IMR-90 (cell line): ENCODE data around the gene CENPA. TPM values are rescaled to one million over a fixed set of nuclear protein-coding genes. Genes with fewer than 3 reads are reported as not detected.

Experiments
- ATAC-seq: fragments of 200-7000 bp; cut with Tn5 transposase; 2 replicates; pipeline ENCODE4 v1.9.1; 2020; ENCODE audit warnings: low read depth, mild to moderate bottlenecking, moderate library complexity
- BruUV-seq: library from RNA; stranded (reverse); fragments of 400-500 nt; replicated peaks from 2 replicates; lab custom pipeline; 2021; lab: Mats Ljungman, UMichigan
- CTCF ChIA-PET: fragments of 300-600 bp; formaldehyde crosslinking; extraction: SDS; loops from one replicate; lab custom pipeline; 2021; ENCODE audit warnings: antibody characterized with exemption; lab: Yijun Ruan, JAX
- POLR2A ChIA-PET: fragments of 300-600 bp; sonication (Branson Sonifier 250); formaldehyde crosslinking; loops from one replicate; lab custom pipeline; 2022; ENCODE audit warnings: antibody characterized with exemption; ENCODE audit not compliant: unreplicated experiment; lab: Charles Lee
- DNase-seq: peaks from one replicate; pipeline ENCODE4 v3.0.0; 2013
- H2AFZ ChIP-seq: replicated peaks from 2 replicates; pipeline ENCODE3; 2013; ENCODE audit warnings: low read length, mild to moderate bottlenecking; ENCODE audit not compliant: poor library complexity
- H2AK5ac ChIP-seq: 2 replicates; pipeline ENCODE4 v1.6.1; 2013; ENCODE audit warnings: low read depth, low read length, inconsistent platforms
- H2AK9ac ChIP-seq: replicated peaks from 2 replicates; pipeline ENCODE3; 2013; ENCODE audit warnings: mild to moderate bottlenecking, low read depth, low read length, moderate library complexity; ENCODE audit not compliant: poor library complexity
- H2BK120ac ChIP-seq: 2 replicates; pipeline ENCODE4 v1.6.1; 2013; ENCODE audit warnings: low read depth, low read length, inconsistent platforms
- H2BK15ac ChIP-seq: 3 replicates; pipeline ENCODE4 v1.6.1; 2013; ENCODE audit warnings: low read depth, low read length, inconsistent platforms
- H2BK20ac ChIP-seq: 2 replicates; pipeline ENCODE4 v1.6.1; 2013; ENCODE audit warnings: low read depth, mild to moderate bottlenecking, inconsistent platforms, low read length, moderate library complexity
- H2BK5ac ChIP-seq: 2 replicates; pipeline ENCODE4 v1.6.1; 2013; ENCODE audit warnings: mild to moderate bottlenecking, low read depth, low read length, inconsistent platforms; ENCODE audit not compliant: poor library complexity, severe bottlenecking
- H3K14ac ChIP-seq: replicated peaks from 2 replicates; pipeline ENCODE4 v1.6.1; 2013; ENCODE audit warnings: low read depth, low read length, inconsistent platforms
- H3K18ac ChIP-seq: 2 replicates; pipeline ENCODE4 v1.6.1; 2013; ENCODE audit warnings: low read depth, low read length, control low read depth
- H3K23ac ChIP-seq: 2 replicates; pipeline ENCODE4 v1.6.1; 2013; ENCODE audit warnings: low read depth, low read length, inconsistent platforms
- H3K27ac ChIP-seq: 2 replicates; pipeline ENCODE4 v1.5.1; 2013; ENCODE audit warnings: mild to moderate bottlenecking, control low read depth, low read length; ENCODE audit not compliant: insufficient read depth
- H3K27me3 ChIP-seq: 2 replicates; pipeline ENCODE4 v1.6.1; 2013; ENCODE audit warnings: low read length; ENCODE audit not compliant: control insufficient read depth, insufficient read depth
- H3K36me3 ChIP-seq: 2 replicates; pipeline ENCODE4 v1.6.1; 2013; ENCODE audit warnings: low read length, mixed read lengths; ENCODE audit not compliant: control insufficient read depth, insufficient read depth
- H3K4ac ChIP-seq: 2 replicates; pipeline ENCODE4 v1.6.1; 2013; ENCODE audit warnings: low read depth, low read length, inconsistent platforms
- H3K4me1 ChIP-seq: 2 replicates; pipeline ENCODE4 v1.6.1; 2013; ENCODE audit warnings: low read length, mixed read lengths; ENCODE audit not compliant: control insufficient read depth, insufficient read depth
- H3K4me2 ChIP-seq: 2 replicates; pipeline ENCODE4 v1.6.1; 2013; ENCODE audit warnings: low read depth, mild to moderate bottlenecking, control low read depth, low read length, moderate library complexity
- H3K4me3 ChIP-seq: 2 replicates; pipeline ENCODE4 v1.5.1; 2013; ENCODE audit warnings: low read depth, mild to moderate bottlenecking, control low read depth, low read length, moderate library complexity; ENCODE audit not compliant: insufficient read depth
- H3K56ac ChIP-seq: 2 replicates; pipeline ENCODE4 v1.6.1; 2013; ENCODE audit warnings: low read length, inconsistent platforms; ENCODE audit not compliant: insufficient read depth; ENCODE audit errors: extremely low read depth
- H3K79me1 ChIP-seq, 2 experiments: 2 replicates each; pipeline ENCODE4 v1.6.1; 2013; ENCODE audit warnings: low read length in 2 of 2, inconsistent platforms in 1 of 2, low read depth in 1 of 2
- H3K9ac ChIP-seq: 2 replicates; pipeline ENCODE4 v1.6.1; 2013; ENCODE audit warnings: low read depth, low read length, control low read depth
- H3K9me1 ChIP-seq: 2 replicates; pipeline ENCODE4 v1.6.1; 2013; ENCODE audit warnings: low read length, inconsistent platforms; ENCODE audit not compliant: insufficient read depth
- H3K9me3 ChIP-seq: 2 replicates; pipeline ENCODE4 v1.6.1; 2013; ENCODE audit warnings: low read length; ENCODE audit not compliant: control insufficient read depth, insufficient read depth
- H4K20me1 ChIP-seq: 2 replicates; pipeline ENCODE4 v1.6.1; 2013; ENCODE audit warnings: low read length, inconsistent platforms; ENCODE audit not compliant: insufficient read depth
- H4K5ac ChIP-seq: 2 replicates; pipeline ENCODE4 v1.6.1; 2013; ENCODE audit warnings: mild to moderate bottlenecking, low read depth, low read length, control low read depth
- H4K8ac ChIP-seq, 2 experiments: 2 replicates each; pipeline ENCODE4 v1.6.1; 2013; ENCODE audit warnings: low read depth in 2 of 2, low read length in 2 of 2, control low read depth in 1 of 2, inconsistent platforms in 1 of 2
- H4K91ac ChIP-seq: 2 replicates; pipeline ENCODE4 v1.6.1; 2013; ENCODE audit warnings: low read depth, low read length, inconsistent platforms; ENCODE audit not compliant: insufficient read depth
- BHLHE40 ChIP-seq: fragments of 150-350 bp; IDR thresholded peaks from 2 replicates; pipeline ENCODE4 v1.6.1; 2016; ENCODE audit warnings: mild to moderate bottlenecking, low read depth, low read length
- CHD1 ChIP-seq: IDR thresholded peaks from 2 replicates; pipeline ENCODE4 v1.6.1; 2012; ENCODE audit warnings: low read depth, low read length, improper control_type of control experiment
- NFE2L2 ChIP-seq: fragments of 150-350 bp; IDR thresholded peaks from 2 replicates; pipeline ENCODE4 v1.6.1; 2016; ENCODE audit warnings: low read depth, mild to moderate bottlenecking, low read length
- RAD21 ChIP-seq: IDR thresholded peaks from 2 replicates; pipeline ENCODE4 v1.6.1; 2012; ENCODE audit warnings: low read length, improper control_type of control experiment
- RCOR1 ChIP-seq: IDR thresholded peaks from 2 replicates; pipeline ENCODE4 v1.6.1; 2012; ENCODE audit warnings: mild to moderate bottlenecking, low read length, improper control_type of control experiment; ENCODE audit not compliant: insufficient replicate concordance
- WGBS, 2 experiments: methylation state at CpG; one replicate each; pipeline versions ENCODE4 v1.1.5 to v1.1.7; 2013; ENCODE audit warnings: missing lambda C conversion rate in 2 of 2; ENCODE audit not compliant: insufficient read length in 1 of 2; ENCODE audit errors: extremely low coverage in 2 of 2; 5-methylcytosine and 5-hydroxymethylcytosine counted together
- dilution Hi-C: fragments of 300-500 bp; cut with HindIII; formaldehyde crosslinking; loops from one replicate; pipeline ENCODE4 v1.14.3; 2018; ENCODE audit warnings: low sequenced_read_pairs; ENCODE audit not compliant: unreplicated experiment
- in situ Hi-C: fragments of 300-500 bp; cut with MboI; formaldehyde crosslinking; loops from 3 replicates; pipeline ENCODE4 v1.14.3; 2019; ENCODE audit warnings: low sequenced_read_pairs, inconsistent platforms, mixed read lengths
- intact Hi-C: fragments of 100-400 bp; cut with micrococcal nuclease; formaldehyde crosslinking; loops from 2 replicates; pipeline ENCODE4 v1.10.0; 2022
- polyA plus RNA-seq, 3 experiments: library from polyadenylated mRNA; depleted of rRNA; stranded (reverse); fragments of >200 nt; gene quantifications; 2 replicates each; pipeline ENCODE4 v1.2.3, GENCODE V29; 2012; ENCODE audit warnings: low replicate concordance in 1 of 3
- total RNA-seq: library from RNA; depleted of rRNA; stranded (reverse); fragments of >200 nt; gene quantifications from 2 replicates; pipeline ENCODE4 v1.2.3, GENCODE V29; 2012

The CENPA gene
- total and polyA plus RNA-seq, 2 of the 4 experiments (the other 2 are of a cell fraction) = 7.7 to 14.9 TPM

GRCh38 chr2:26763019-26763418 is 22.8 kb upstream of the CENPA start:
- in situ Hi-C loops = no loop called here
- no peak for ATAC-seq
- H2BK5ac ChIP-seq = no peak overlapping the region
- ChIA-PET POLR2A (no interaction called here), CTCF (no interaction called here)
- H3K36me3 ChIP-seq = no peaks in the 10 kb centered on the region
- DNase-seq = no peak
- 97% methylated on average over 5 of the region's 10 CpGs; no CpG with 5 or more reads in 1 of the 2 experiments for whole genome bisulfite sequencing, 2 experiments
- H2BK20ac ChIP-seq = no peak overlapping the region
- TF ChIP-seq RAD21 (no peak), NFE2L2 (no peak), RCOR1 (no peak), BHLHE40 (no peak), CHD1 (no peak)
- H3K14ac ChIP-seq = 0 out of 2 replicates have a peak overlapping the region, but pooled peaks have one; percentile 39
- peaks cover 23% of the 10 kb centered on the region; the same call in 1 of the 2 replicates for H4K20me1 ChIP-seq
- no peak overlapping the region for H3K9ac ChIP-seq
- no peak overlapping the region for H2AFZ ChIP-seq
- H2BK15ac ChIP-seq = no peak overlapping the region
- H2AK5ac ChIP-seq = no peak overlapping the region; the same call in 1 of the 2 replicates
- no peak overlapping the region for H2AK9ac ChIP-seq
- H3K27me3 ChIP-seq = no peaks in the 10 kb centered on the region
- H3K4me3 ChIP-seq = no peak overlapping the region
- intact Hi-C loops = no loop called here
- H3K9me3 ChIP-seq = no peaks in the 10 kb centered on the region
- no peak overlapping the region for H3K4me2 ChIP-seq
- H3K4ac ChIP-seq = peak overlapping the region; percentile 72
- peak overlapping the region; percentile 20; the same call in 1 of the 2 replicates for H4K91ac ChIP-seq
- H3K23ac ChIP-seq = no peak overlapping the region
- H3K79me1 ChIP-seq = peaks cover 33 to 59% of the 10 kb centered on the region in 2 experiments
- H3K4me1 ChIP-seq = peaks cover 27% of the 10 kb centered on the region
- dilution Hi-C loops = no loop called here
- H3K27ac ChIP-seq = no peak overlapping the region
- peak overlapping the region; percentile 49 for H2BK120ac ChIP-seq
- no peak overlapping the region for H3K18ac ChIP-seq
- no peak overlapping the region for H3K56ac ChIP-seq
- no peak overlapping the region; the same call in 1 of the 2 replicates for H4K5ac ChIP-seq
- BruUV-seq = no TSS peak
- H3K9me1 ChIP-seq = peaks cover 27% of the 10 kb centered on the region
- no peak overlapping the region; a peak in 1 of 4 replicates for H4K8ac ChIP-seq
